GM12878 (cell line): Measurements from ENCODE around the gene ALX4. TPM values are rescaled to one million over a fixed set of nuclear protein-coding genes. Genes with fewer than 3 reads are reported as not detected.

Source experiments
- ATAC-seq: fragments of 200-7000 bp; cut with Tn5 transposase; 3 replicates; pipeline ENCODE4 v1.9.1; 2020; ENCODE audit warnings: mild to moderate bottlenecking, moderate library complexity
- BruUV-seq: library from RNA; stranded (reverse); fragments of 400-500 nt; replicated peaks from 2 replicates; lab custom pipeline; 2021; lab: Mats Ljungman, UMichigan
- CTCF ChIA-PET: fragments of 300-600 bp; sonication (Branson Sonifier 250); formaldehyde crosslinking; extraction: SDS; loops from one replicate; lab custom pipeline; 2021; ENCODE audit warnings: inconsistent platforms; lab: Yijun Ruan, JAX
- POLR2A ChIA-PET: fragments of 350-600 bp; formaldehyde crosslinking; extraction: SDS; loops from one replicate; lab custom pipeline; 2021; ENCODE audit warnings: inconsistent platforms; lab: Charles Lee
- RAD21 ChIA-PET: fragments of 300-600 bp; sonication (Branson Sonifier 250); formaldehyde crosslinking; loops from one replicate; lab custom pipeline; 2023; ENCODE audit warnings: antibody characterized with exemption; ENCODE audit not compliant: unreplicated experiment; lab: Charles Lee
- SMC1A ChIA-PET: fragments of 300-600 bp; sonication (Branson Sonifier 250); formaldehyde crosslinking; loops from one replicate; lab custom pipeline; 2023; ENCODE audit not compliant: unreplicated experiment, uncharacterized antibody; lab: Charles Lee
- DNase-seq: peaks from one replicate; pipeline ENCODE4 v3.0.0-alpha.2; 2011; ENCODE audit warnings: low read depth, low spot score
- FAIRE-seq: peaks from 3 replicates; lab custom pipeline; 2011; peaks lifted over from hg19 to GRCh38; lab: Jason Lieb, UNC
- H2AFZ ChIP-seq: 2 replicates; pipeline ENCODE4 v1.6.0; 2011; ENCODE audit warnings: low read depth, low read length, control low read depth; ENCODE audit not compliant: control insufficient read depth
- H3K27ac ChIP-seq: 2 replicates; pipeline ENCODE4 v1.5.1; 2011; ENCODE audit warnings: control low read depth; ENCODE audit not compliant: control insufficient read depth, insufficient read depth
- H3K27me3 ChIP-seq, 2 experiments: replicated peaks in 1 of 2; 2 replicates each; pipeline versions ENCODE4 v1.6.0 to v1.6.1; 2011; ENCODE audit warnings: low read length in 1 of 2; ENCODE audit not compliant: control insufficient read depth in 2 of 2, insufficient read depth in 2 of 2
- H3K36me3 ChIP-seq, 2 experiments: 2 replicates each; pipeline ENCODE4 v1.5.1; 2011; ENCODE audit warnings: low read length in 1 of 2; ENCODE audit not compliant: control insufficient read depth in 2 of 2, insufficient read depth in 2 of 2
- H3K4me1 ChIP-seq: 2 replicates; pipeline ENCODE4 v1.6.1; 2011; ENCODE audit warnings: mild to moderate bottlenecking, low read length, moderate library complexity, mixed read lengths; ENCODE audit not compliant: control insufficient read depth, insufficient read depth
- H3K4me2 ChIP-seq: 2 replicates; pipeline ENCODE4 v1.6.0; 2011; ENCODE audit warnings: control low read depth; ENCODE audit not compliant: control insufficient read depth, insufficient read depth
- H3K4me3 ChIP-seq: fragments of 200-600 bp; sonication (generic); 2 replicates; pipeline ENCODE4 v1.5.1; 2016
- H3K79me2 ChIP-seq: 2 replicates; pipeline ENCODE4 v1.6.0; 2011; ENCODE audit warnings: low read length; ENCODE audit not compliant: control insufficient read depth, insufficient read depth
- H3K9ac ChIP-seq: 2 replicates; pipeline ENCODE4 v1.8.0; 2011; ENCODE audit warnings: low read length, control low read depth, mixed read lengths; ENCODE audit not compliant: control insufficient read depth, insufficient read depth
- H3K9me3 ChIP-seq: replicated peaks from 3 replicates; pipeline ENCODE4 v1.5.1; 2011; ENCODE audit warnings: mild to moderate bottlenecking, low read length; ENCODE audit not compliant: control insufficient read depth, insufficient read depth
- H4K20me1 ChIP-seq: 2 replicates; pipeline ENCODE4 v1.6.0; 2011; ENCODE audit not compliant: control insufficient read depth, insufficient read depth
- KDM1A ChIP-seq: fragments of 200-600 bp; sonication (generic); IDR thresholded peaks from 2 replicates; pipeline ENCODE4 v1.6.1; 2016; ENCODE audit warnings: borderline replicate concordance
- WGBS: methylation state at CpG from one replicate; pipeline ENCODE4 v1.1.6; 2016; ENCODE audit warnings: low lambda C conversion rate; ENCODE audit not compliant: insufficient replicate concordance, insufficient coverage; ENCODE audit errors: missing lambda C conversion rate; 5-methylcytosine and 5-hydroxymethylcytosine counted together
- in situ Hi-C: fragments of 300-500 bp; cut with MboI; formaldehyde crosslinking; loops from 9 replicates; pipeline ENCODE4 v1.14.3; 2018; ENCODE audit warnings: mixed read lengths
- intact Hi-C: fragments of 100-400 bp; cut with micrococcal nuclease; formaldehyde crosslinking; loops from one replicate; pipeline ENCODE4 v1.14.2; 2022; ENCODE audit not compliant: unreplicated experiment
- polyA plus RNA-seq, 11 experiments: library from polyadenylated mRNA; depleted of rRNA in 4 of 11; unstranded in 6 of 11; stranded (reverse) in 5 of 11; fragments of >200 nt; fragmentation: Nextera tagmentation in 4 of 11; fragmentation: Illumina TruSeq in 1 of 11; extraction: Ambion mirVana in 4 of 11; extraction: Trizol in 1 of 11; gene quantifications; 1 replicate in 1 of 11; 2 replicates in 10 of 11; pipeline versions ENCODE4 v1.2.1 to v1.2.3, GENCODE V29; 2011 to 2016; ENCODE audit warnings: inconsistent platforms in 2 of 11, missing spikeins in 2 of 11, low read depth in 1 of 11
- total RNA-seq, 4 experiments: library from RNA; depleted of rRNA in 3 of 4; stranded (reverse); fragments of >200 nt in 3 of 4; fragmentation: Illumina TruSeq in 1 of 4; extraction: Trizol in 1 of 4; gene quantifications; 2 replicates each; pipeline versions ENCODE4 v1.2.1 to v1.2.3, GENCODE V29; 2013 to 2021
- TF ChIP-seq, protein P1 (sequence below): fragments of 450-650 bp; IDR thresholded peaks from 2 replicates; pipeline ENCODE4 v1.6.1; 2017; ENCODE audit warnings: borderline replicate concordance

Gene ALX4
- total and polyA plus RNA-seq, 10 of the 15 experiments (the other 5 are each of a cell fraction or from before 2014, with no cell fraction given) = not detected

DNA sequence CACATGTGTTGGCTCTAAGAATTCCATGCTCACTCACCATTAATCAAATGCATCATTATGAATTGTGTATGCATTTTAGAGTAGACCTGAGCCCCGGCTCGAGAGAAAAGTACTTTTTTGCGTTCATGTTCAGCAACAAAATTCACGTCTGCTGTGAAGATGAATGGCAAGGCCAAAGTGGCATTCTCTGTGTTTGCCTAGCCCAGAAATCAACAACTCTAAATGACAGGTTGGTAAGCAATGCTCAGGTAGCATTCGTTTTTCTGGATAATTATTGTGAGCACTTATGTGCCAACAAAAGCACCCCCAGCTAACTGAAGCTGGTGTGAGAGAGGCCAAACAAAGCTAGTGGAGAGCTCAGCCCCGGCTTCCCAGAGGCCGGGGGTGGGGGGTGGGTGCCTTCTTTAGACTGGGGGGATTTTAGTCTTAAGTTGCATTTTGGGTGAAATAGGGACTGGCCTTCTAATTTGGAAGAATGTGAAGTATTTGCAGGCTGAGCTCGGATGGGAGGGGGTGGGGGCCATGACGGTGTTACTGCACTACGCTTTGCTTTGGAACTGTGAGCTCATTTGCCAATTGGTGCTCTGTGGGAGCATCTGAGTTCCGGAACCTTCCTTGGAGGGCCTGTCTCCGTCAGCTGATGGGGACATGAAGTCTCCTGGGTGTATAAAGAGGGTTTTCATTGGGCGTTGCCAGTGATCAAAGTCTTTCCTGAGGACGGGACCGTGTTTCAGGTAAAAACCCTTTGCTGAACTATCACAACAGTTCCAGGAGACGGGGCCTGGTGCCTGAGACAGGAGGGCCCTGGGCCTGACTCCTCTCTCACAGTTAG is 29.0 kb upstream of the ALX4 start:
- WGBS = 21% methylated on average over 16 of the region's 16 CpGs
- ATAC-seq = no peak
- POLR2A ChIA-PET = no interaction called here

GRCh38 chr11:44338026-44338425 is 28.1 kb upstream of the ALX4 start:
- no peaks in the 10 kb centered on the region for H3K36me3 ChIP-seq
- no peak for FAIRE-seq
- no peak overlapping the region for H2AFZ ChIP-seq
- H3K27me3 ChIP-seq = peaks cover 0 to 3% of the 10 kb centered on the region in 2 experiments
- no peaks in the 10 kb centered on the region for H3K4me1 ChIP-seq
- H3K4me2 ChIP-seq = no peak overlapping the region
- no peak for ATAC-seq
- intact Hi-C loops = no loop called here
- H3K27ac ChIP-seq = no peak overlapping the region
- H3K79me2 ChIP-seq = no peaks in the 10 kb centered on the region
- H4K20me1 ChIP-seq = no peaks in the 10 kb centered on the region
- TF ChIP-seq, protein P1, sequence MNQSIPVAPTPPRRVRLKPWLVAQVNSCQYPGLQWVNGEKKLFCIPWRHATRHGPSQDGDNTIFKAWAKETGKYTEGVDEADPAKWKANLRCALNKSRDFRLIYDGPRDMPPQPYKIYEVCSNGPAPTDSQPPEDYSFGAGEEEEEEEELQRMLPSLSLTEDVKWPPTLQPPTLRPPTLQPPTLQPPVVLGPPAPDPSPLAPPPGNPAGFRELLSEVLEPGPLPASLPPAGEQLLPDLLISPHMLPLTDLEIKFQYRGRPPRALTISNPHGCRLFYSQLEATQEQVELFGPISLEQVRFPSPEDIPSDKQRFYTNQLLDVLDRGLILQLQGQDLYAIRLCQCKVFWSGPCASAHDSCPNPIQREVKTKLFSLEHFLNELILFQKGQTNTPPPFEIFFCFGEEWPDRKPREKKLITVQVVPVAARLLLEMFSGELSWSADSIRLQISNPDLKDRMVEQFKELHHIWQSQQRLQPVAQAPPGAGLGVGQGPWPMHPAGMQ = no peak
- TF ChIP-seq, all 136 proteins: peak for 0
- no peaks in the 10 kb centered on the region for H3K9me3 ChIP-seq
- DNase-seq = no peak
- no peak overlapping the region for H3K4me3 ChIP-seq
- WGBS = 44% methylated on average over 11 of the region's 11 CpGs
- ChIA-PET POLR2A (no interaction called here), CTCF (no interaction called here), RAD21 (no interaction called here), SMC1A (no interaction called here)
- no peak overlapping the region for H3K9ac ChIP-seq
- in situ Hi-C loops = no loop called here
- no TSS peak for BruUV-seq

More for the DNA sequence above, 29.0 kb upstream of the ALX4 start:
- CTCF ChIA-PET = no interaction called here
- H4K20me1 ChIP-seq = no peaks in the 10 kb centered on the region
- SMC1A ChIA-PET = no interaction called here
- H3K4me1 ChIP-seq = no peaks in the 10 kb centered on the region
- H3K9ac ChIP-seq = no peak overlapping the region
- no peaks in the 10 kb centered on the region for H3K79me2 ChIP-seq
- no peak for FAIRE-seq
- no TSS peak for BruUV-seq
- DNase-seq = no peak
- in situ Hi-C loops = no loop called here
- intact Hi-C loops = no loop called here
- no peak overlapping the region for H3K4me2 ChIP-seq
- no peaks in the 10 kb centered on the region for H3K9me3 ChIP-seq
- no peaks in the 10 kb centered on the region for H3K36me3 ChIP-seq
- no peak for TF ChIP-seq KDM1A
- TF ChIP-seq, all 136 proteins: peak for 0
- RAD21 ChIA-PET = no interaction called here
- H3K4me3 ChIP-seq = no peak overlapping the region
- no peak overlapping the region for H3K27ac ChIP-seq
- peaks cover 0 to 3% of the 10 kb centered on the region in 2 experiments for H3K27me3 ChIP-seq
- no peak overlapping the region for H2AFZ ChIP-seq
